Neural cell (in vitro differentiated cells): ENCODE data around the gene SNAPC2.

ENCODE experiments used
- EP300 ChIP-seq: fragments of 450-650 bp; conservative IDR thresholded peaks from 2 replicates; pipeline ENCODE4 v1.6.1; 2014; ENCODE audit warnings: antibody characterized with exemption, mild to moderate bottlenecking, moderate library complexity; ENCODE audit not compliant: poor library complexity, severe bottlenecking
- EZH2 ChIP-seq: fragments of 200-600, 300-800 bp; shearing (Covaris generic), sonication (generic); IDR thresholded peaks from 2 replicates; pipeline ENCODE4 v1.6.1; 2014; ENCODE audit warnings: antibody characterized with exemption, low read length, borderline replicate concordance, mild to moderate bottlenecking; ENCODE audit not compliant: insufficient read depth, poor library complexity, severe bottlenecking
- POLR2AphosphoS5 ChIP-seq: IDR thresholded peaks from 2 replicates; pipeline ENCODE4 v1.6.1; 2012
- TF ChIP-seq, protein P1 (sequence below): fragments of 450-650 bp; IDR thresholded peaks from 2 replicates; pipeline ENCODE4 v1.5.1; 2014; ENCODE audit warnings: antibody characterized with exemption, mild to moderate bottlenecking, moderate library complexity; ENCODE audit not compliant: poor library complexity, severe bottlenecking
- TF ChIP-seq, protein P2 (sequence below): IDR thresholded peaks from 2 replicates; pipeline ENCODE4 v1.6.1; 2012; ENCODE audit warnings: borderline replicate concordance

DNA sequence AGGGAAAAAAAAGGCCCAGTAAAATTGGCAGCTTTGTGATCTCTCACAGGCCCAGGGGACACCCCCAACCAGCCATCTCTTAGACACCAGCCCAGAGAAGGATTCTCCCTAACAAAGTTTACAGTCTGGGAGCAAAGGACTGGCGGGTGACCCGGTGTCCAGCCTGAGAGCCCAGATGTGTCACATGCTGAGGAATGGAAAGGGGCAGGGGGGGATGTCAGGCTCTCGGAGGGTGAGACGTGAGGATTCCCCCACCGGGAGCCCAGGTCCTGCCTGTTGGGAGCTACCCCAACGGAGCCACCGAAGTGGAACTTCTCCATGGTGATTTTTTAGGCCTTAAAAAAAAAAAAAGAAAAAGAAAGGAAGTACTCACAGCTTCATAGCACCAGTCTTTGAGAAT is 10.6 kb downstream of the SNAPC2 start:
- TF ChIP-seq POLR2AphosphoS5 (no peak), EP300 (no peak), EZH2 (no peak)
- TF ChIP-seq, protein P1, sequence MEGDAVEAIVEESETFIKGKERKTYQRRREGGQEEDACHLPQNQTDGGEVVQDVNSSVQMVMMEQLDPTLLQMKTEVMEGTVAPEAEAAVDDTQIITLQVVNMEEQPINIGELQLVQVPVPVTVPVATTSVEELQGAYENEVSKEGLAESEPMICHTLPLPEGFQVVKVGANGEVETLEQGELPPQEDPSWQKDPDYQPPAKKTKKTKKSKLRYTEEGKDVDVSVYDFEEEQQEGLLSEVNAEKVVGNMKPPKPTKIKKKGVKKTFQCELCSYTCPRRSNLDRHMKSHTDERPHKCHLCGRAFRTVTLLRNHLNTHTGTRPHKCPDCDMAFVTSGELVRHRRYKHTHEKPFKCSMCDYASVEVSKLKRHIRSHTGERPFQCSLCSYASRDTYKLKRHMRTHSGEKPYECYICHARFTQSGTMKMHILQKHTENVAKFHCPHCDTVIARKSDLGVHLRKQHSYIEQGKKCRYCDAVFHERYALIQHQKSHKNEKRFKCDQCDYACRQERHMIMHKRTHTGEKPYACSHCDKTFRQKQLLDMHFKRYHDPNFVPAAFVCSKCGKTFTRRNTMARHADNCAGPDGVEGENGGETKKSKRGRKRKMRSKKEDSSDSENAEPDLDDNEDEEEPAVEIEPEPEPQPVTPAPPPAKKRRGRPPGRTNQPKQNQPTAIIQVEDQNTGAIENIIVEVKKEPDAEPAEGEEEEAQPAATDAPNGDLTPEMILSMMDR = no peak
- TF ChIP-seq, protein P2, sequence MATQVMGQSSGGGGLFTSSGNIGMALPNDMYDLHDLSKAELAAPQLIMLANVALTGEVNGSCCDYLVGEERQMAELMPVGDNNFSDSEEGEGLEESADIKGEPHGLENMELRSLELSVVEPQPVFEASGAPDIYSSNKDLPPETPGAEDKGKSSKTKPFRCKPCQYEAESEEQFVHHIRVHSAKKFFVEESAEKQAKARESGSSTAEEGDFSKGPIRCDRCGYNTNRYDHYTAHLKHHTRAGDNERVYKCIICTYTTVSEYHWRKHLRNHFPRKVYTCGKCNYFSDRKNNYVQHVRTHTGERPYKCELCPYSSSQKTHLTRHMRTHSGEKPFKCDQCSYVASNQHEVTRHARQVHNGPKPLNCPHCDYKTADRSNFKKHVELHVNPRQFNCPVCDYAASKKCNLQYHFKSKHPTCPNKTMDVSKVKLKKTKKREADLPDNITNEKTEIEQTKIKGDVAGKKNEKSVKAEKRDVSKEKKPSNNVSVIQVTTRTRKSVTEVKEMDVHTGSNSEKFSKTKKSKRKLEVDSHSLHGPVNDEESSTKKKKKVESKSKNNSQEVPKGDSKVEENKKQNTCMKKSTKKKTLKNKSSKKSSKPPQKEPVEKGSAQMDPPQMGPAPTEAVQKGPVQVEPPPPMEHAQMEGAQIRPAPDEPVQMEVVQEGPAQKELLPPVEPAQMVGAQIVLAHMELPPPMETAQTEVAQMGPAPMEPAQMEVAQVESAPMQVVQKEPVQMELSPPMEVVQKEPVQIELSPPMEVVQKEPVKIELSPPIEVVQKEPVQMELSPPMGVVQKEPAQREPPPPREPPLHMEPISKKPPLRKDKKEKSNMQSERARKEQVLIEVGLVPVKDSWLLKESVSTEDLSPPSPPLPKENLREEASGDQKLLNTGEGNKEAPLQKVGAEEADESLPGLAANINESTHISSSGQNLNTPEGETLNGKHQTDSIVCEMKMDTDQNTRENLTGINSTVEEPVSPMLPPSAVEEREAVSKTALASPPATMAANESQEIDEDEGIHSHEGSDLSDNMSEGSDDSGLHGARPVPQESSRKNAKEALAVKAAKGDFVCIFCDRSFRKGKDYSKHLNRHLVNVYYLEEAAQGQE = no peak
